HG03060 (cell line): Measurements from ENCODE around the gene GNG13.
"Not testable (repeated sequence)": the region's sequence is repeated elsewhere in the genome, so short reads cannot be mapped to it uniquely, and the experiment has no call there.

Source experiments
- ATAC-seq: cut with Tn5 transposase; IDR thresholded peaks from one replicate; pipeline ENCODE4 v1.9.1; 2021; ENCODE audit warnings: low read depth, moderate number of reproducible peaks; ENCODE audit not compliant: unreplicated experiment

GNG13 gene

DNA sequence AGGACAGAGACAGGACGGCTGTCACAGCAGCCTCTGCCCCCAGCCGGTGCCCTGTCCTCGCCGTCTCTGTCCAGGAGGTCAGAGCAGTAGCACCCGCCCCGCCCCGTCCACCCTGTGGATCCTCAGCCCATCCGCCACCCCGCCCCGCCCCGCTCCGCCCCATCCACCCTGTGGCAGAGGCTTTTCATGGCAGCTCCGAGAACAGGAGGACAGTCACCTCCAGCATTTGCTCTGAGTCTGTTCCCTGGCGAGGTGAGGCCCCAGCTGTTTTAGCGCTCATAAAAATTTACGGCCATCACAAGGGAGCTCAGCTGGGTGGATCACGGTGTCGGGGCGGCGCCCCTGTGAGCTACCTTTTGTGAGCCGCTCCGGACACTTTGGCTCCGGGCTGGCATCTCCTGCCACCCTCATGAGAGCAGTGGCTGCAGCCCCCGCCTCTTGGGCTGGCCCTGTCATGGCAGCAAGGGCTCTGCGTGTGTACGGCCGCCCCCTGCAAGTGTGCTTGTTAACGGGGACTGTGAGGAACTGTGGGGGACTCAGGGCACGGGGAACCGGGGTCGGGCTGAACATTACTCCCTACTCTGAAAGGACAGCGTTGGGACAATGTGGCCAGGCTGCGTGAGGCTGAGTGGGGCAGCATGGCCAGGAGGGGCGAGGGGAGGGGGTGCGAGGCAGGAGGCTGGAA lies 32.3 kb upstream of the GNG13 start:
- no peak for ATAC-seq

DNA sequence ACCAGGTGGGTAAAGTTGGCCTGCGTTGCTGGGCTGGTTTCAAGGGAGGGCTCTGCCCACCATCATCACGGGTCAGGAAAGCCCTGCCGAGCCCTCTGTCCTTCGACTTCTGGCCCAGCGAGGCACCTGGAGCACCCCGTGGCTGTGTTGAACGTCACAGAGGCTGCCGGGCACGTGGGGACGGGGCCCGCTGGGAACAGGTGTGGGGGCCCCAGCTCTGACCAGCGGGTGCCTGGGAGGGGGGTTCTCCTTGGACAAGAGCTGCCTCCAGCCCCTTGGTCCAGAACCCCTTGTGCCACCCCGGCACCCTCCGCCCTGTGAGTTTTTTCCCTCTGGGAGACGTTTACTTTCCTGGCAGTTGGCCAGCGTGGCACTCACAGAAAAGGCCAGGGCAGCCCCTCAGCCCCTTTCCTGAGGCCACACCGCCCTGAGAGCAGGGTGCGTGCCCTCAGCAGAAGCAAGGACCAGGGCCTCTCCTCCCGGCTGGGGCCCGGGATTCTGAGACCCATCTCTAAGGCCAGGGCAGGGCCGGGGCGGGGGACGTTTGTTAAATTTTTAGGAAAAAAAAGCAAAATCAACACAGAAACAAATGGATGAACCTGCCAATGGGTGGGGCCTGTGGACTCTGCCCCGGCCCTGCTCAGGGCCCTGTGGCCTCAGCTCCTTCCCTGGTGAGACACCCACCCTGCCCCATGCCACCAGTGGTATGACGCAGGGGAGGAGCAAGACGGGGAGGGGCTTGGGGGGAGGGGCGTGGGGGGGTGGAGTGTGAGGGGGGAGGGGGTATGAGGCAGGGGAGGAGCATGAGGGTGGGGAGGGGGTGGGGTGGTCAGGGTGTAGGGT lies 31.3 kb upstream of the GNG13 start:
- no peak for ATAC-seq

DNA sequence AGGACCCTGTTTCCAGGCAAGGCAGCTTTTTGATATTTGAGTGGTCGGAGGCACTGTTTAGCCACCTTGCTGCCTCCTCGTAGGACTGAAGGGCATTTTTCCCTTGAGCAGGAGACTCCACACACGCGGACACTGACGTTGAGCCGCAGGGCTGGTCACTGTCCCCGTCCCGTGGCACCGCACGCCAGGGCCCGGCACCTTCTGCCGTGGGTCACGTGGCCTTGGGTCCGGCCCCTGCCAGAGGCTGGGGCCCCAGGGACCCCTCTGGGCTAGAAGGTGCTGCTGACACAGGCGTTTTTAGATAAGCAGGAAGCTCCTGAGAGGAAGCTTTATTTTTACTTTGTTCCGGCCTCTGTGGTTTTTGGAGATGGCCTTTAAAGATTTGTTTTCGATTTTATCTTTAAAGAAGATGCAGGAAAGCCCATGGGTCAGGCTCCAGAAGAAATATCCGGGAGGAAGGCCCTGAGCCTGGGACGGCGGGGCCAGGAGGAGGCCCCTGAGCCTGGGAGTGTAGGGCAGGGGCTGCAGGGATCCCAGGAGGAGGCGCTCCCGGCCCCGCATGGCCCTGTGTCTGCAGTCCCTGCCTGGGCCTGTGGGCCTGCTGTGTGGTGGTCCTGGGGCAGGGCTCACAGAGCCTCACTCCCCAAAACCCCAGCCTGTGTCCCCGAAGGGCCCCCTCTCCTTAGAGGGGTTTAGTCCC lies 30.5 kb upstream of the GNG13 start:
- no peak for ATAC-seq

DNA sequence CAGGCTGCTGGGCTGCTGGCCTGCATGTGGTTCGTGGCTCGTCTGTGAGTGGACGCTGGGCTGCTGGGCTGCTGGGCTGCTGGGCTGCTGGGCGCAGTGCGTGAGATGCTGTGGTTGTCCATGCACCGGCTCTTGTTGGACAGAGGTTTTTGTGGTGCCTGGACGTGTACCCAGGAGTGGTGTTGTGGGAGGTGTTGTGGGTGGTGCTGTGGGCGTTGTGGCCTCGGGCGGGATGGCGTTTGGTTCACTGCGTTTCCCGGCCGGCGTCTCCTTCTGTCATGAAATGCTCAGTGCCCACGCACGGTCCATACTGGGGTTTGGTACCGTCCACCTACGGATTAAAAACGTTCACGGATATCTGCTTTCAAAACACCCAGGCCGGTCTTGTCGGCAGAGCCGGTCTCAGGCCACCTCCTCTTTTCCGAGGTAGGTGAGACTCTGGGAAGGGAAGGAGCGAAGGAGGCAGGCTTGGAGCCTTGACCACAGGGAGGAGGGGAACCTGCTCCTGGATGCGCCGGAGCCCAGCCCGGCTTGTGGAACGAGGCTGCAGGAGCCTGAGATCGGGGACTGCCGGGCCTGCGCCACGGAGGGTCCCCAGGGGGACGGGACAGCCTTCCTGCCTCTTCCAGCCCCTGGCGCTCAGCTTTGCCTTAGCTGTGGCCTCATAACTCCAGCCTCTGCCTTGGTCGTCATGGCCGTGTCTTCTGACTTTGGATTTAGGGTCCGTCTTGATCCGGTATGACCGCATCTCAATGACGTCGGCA lies 29.8 kb upstream of the GNG13 start:
- ATAC-seq, result no peak

DNA sequence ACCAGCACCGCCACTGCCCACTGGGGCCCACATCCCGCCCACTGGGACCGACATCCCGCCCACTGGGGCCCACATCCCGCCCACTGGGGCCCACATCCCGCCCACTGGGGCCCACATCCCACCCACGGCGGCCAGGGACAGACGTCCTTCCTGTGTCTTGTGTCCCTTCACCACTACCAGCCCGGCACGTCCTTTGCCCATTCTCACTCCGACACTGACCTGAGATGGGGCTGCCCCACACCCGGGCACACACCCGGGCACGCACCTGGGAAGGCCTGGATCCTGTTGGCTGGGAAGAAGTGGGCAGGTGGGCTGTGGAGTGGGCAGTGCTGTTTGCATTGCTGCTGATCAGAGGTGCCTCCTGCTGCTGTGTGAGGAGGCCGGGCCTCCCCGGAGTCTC lies 28.4 kb upstream of the GNG13 start:
- ATAC-seq, result no peak

DNA sequence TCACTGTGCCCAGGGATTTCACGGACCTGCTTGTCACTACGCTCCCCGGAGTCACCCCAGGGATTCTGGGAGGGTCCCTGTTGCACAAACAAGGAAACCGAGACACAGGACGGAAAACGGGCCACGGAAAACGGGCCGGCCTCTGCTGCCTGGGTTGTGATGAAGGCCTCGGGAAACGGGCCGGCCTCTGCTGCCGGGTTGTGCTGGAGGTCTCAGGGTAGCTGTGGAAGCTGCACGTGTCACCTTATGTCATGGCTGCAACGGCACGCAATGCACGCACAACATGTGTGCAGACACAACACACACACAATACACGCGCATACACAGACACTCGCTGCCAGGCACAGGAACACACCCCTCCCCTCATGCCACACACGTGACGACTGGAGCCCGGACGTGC lies 27.0 kb upstream of the GNG13 start:
- no peak for ATAC-seq

DNA sequence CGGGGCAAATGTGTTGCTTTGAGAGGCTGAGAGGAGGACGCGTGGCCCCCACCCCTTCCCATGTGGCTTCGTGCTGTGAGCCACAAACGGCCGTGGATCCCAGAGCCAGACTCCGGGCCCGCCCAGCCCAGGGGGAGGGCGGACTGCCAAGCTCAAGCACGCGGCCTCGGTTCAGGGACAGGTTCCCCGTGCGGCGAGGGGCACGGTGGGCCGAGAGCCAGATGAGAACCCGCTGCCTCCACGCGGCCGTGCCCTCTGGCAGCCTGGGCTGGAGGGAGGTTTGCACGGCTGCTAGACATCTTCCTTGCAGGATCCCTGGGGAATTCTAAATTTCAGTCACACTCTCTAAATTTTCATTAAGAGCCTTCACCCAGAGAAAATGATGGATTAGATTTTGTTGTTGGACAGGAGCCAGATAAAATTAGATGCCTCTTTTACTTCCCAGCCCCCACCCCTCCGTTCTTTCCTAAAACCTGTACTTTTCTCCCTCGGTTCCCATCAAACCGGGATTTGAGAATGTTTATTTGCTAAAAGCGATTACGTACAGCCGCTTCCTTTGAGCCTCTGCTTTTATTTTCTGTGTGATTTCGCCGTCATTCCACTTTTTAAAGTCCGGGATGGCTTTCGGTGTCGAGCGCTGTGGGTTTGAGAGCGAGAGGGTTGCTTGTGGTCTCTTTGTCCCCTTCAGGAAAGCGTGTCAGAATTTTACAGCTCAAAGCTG lies 25.0 kb upstream of the GNG13 start:
- no peak for ATAC-seq

DNA sequence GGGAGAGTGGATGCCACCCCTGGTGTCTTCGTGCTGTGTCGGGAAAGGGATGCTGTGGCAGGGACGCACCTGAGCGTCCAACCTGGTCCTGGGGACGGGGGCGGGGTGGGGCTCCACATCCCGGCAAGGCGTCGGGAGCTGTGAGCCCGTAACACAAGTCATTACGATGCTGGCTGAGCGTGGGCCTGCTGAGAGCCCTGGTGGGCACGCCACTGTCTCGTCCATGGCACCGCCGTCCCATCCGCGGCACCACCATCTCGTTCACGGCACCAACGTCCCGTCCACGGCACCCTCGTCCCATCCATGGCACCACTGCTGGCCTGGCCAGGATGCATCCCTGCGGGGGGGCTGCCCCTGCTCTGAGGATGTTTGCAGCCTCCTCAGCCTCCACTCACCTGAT lies 24.1 kb upstream of the GNG13 start:
- no peak for ATAC-seq

DNA sequence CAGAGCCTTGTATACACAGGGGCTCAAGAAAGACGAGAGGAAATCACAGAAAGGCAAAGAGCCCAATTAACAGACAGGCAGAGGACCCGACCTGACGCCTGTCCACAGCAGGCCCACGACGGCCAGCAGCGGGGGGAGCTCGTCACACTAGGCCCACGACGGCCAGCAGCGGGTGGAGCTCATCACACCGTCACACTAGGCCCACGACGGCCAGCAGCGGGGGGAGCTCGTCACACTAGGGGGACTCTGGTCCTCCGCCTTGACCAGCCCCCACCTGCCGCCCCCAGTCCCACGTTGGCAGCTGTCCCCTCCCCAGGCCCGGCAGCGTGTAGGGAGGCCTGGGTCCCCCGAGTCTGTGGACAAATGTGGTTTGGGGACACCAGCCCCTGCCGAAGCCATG lies 23.7 kb upstream of the GNG13 start:
- ATAC-seq, result no peak

DNA sequence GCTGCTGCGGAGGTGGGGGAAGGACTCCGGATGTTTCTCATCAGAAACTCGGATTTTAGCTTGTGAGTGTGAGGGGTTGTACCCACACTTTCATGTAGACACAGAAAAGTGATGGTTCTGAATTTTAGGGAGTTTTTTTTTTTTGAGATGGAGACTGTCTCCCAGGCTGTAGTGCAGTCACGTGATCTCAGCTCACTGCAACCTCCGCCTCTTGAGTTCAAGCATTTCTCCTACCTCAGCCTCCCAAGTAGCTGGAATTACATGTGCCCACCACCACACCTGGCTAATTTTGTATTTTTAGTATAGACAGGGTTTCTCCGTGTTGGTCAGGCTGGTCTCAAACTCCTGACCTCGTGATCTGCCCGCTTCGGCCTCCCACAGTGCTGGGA lies 22.4 kb upstream of the GNG13 start:
- ATAC-seq, result no peak

DNA sequence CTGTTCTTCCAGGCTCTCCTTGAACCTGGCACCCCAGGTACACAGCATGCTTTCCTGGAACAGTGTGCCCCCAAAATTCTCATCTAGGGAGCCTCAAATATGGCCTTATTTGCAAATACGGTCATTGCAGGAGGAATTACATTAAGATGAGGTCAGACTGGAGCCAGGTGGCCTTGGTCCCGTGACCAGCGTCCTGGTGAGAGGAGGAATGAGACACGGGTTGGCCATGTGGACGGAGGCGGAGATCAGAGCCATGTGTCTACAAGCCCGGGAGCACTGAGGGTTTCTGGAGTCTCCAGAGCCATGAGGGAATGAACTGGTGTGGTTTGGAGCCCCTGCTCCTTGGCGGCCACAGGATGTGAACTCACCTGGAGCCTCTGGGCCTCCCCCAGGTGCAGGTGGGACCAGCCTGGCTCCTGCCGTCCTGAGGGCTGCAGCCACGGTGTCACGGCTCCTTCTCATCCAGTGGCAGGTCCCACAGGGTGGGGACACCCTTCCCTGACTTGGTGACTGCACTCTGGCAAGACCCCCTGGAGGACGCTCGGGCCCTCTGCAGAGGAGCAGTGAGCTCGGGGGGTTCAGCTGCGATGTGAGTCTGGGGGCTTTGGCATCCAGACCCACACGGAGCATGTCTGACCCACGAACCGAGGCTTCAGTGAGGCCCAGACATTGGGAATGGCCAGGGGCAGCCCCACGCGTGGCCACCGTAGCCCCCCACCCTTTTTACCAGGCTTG lies 21.8 kb upstream of the GNG13 start:
- no peak for ATAC-seq

DNA sequence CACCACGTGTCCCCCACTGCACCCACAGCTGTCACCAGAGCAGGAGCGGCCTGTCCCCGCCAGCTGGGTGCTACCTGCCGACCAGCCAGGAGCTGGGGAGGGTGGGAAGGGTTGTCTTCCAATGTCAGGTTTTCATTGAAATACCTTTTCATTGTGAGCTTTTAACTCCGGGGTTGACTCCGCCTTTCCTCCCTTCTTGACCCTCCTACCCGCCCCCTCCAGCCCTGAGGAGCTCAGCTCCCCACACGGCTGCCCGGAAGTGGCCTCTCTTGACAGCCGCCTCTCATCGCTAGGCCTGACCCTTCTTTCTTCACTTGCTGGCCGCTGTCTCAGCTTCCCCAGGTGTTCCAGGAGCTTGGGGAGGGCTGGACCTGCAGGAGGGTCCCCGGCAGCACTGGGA lies 21.2 kb upstream of the GNG13 start:
- ATAC-seq, result no peak

DNA sequence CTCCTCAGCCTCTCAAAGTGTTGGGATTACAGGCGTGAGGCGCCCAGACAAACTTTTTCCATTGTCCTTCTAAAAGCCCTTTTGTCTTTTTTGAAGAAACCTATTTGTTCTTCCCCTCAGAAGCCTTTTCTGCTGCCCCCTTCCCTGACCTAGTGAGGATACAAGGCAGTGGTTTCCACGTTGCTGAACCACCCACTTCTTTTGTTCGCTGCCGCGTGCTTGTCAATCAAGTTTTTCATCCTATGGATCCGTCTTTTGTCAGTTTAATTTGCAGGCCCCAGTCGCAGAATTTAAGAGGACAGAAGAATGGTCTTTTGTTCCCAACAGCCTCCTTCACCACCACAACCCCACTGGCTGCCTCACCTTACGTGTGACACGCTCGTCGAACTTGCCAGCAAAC lies 20.2 kb upstream of the GNG13 start:
- no peak for ATAC-seq

DNA sequence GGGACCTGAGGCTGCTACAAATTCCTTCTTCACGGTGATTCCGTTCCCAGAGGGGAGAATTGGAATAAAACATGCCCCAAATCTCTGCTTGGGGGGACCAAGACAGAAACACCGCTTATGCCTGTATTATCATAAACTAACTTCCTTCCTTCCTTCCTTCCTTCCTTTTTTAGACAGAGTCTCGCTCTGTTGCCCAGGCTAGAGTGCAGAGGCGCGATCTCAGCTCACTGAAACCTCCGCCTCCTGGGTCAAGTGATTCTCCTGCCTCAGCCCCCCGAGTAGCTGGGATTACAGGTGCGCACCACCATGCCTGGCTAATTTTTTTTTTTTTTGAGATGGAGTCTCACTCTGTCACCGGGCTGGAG lies 19.5 kb upstream of the GNG13 start:
- ATAC-seq, result not testable (repeated sequence)

DNA sequence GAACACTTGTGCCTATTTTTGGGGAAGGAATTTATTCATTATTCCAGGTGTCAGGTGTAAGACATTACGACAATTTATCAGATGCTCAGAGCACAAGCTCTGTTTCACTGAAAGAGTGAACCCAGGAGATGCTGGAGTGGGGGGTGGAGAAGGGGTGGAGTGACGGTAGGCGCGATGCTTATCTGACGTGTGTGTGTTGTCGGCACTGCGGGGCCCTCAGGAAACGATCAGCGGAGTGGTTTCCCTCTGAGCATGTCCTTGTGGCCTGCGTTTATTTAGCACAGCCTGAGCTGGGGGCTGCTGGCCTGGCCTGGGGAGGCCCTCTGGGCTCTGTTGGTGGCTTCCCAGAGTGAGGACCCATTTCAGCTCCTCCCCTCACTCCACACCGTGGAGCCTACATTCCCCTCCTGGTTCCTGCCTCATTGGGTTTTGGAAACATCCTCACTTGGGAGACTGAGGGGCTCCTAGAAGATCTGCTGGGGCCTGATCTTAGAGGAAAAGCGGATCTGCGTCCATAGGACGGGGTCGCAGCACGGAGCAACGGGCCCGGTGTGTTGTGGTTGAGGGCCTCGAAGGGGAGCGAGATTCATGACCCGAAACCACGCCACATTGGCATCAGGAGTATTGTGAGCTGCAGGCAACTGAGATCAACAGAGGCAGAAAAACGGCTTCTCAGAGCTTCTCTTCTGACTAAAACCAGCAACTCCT lies 19.0 kb upstream of the GNG13 start:
- no peak for ATAC-seq

DNA sequence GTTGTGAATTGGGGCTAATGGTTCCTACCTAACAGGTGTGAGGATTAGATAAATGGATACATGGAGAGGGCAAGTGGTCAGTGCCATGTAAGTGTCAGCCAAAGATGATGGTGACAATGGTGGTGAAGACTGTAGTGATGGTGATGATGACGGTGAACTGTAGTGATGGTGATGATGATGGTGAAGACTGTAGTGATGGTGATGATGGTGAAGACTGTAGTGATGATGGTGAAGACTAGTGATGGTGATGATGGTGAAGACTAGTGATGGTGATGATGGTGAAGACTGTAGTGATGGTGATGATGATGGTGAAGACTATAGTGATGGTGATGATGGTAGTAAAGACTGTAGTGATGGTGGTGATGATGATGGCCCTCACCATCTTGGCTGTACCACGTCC lies 18.1 kb upstream of the GNG13 start:
- no peak for ATAC-seq

DNA sequence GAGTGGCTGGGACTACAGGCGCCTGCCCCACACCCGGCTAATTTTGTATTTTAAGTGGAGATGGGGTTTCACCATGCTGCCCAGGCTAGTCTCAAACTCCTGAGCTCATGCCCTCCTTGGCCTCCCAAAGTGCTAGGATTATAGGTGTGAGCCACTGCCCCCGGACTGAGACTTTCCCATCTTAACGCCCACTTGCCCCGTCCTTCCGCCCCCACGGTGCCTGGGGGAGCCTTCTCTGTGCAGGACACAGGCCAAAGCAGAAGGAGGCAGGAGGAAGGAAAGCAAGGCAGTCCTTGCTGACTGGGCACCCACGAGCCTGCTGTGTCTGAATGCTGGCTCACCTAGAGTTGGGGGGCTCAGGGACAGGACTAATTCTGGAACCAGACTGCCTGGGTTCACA lies 17.6 kb upstream of the GNG13 start:
- ATAC-seq, result no peak

DNA sequence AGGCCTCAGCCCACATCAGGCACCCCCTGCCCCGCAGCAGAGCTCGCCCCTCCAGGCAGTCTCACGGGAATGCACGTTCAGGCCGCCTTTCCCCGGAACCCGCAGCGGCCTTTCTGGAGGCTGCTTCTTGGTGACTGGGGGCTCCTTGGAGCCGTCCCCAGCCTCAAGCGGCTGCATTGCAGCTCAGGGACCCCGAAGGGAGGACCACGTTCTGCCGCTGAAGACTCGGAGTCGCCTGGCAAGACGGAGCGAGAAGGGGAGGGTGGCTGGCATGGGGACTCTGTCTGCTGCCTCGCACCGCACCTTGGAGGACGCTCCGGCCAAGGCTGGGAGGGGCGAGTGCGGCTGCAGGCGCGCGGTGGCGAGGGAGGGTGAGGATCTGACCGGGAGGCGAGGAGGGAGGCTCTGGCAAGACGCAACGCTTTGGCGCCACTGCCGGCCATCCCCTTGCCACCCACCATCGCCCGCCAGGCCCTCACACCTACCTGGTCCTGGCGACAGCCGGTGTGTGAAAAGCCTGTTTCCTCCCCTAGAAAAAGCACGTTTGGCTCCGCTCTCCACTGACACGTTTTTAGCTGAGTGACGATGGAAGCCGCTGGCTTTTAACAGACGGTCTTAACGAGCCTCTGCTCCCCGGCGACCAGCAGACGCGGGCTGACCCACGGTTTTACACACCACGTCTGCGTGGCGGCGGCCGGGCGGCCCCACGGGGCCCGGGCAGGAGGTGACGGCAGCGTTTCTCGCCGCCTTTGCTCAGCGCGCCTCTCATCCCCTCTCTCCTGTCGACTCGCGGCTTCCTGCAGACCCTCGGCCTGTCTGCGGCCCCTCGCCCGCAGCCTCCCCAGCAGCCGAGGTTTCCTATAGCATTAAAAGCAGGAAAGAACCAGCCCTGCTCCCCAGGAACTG lies 16.7 kb upstream of the GNG13 start:
- no peak for ATAC-seq
